ENCODE data around the gene STMN1. TPM values are rescaled to one million over a fixed set of nuclear protein-coding genes. Genes with fewer than 3 reads are reported as not detected.

Gene STMN1
- polyA plus RNA-seq, 1 donor (not counting 4 experiments of a cell fraction or from before 2014, with no cell fraction given): 82.8 TPM

GRCh38 chr1:25869909-25870606 is 36.2 kb downstream of the STMN1 start:
- Histone ChIP-seq H3K27ac (ENCODE audit: control insufficient read depth, insufficient read depth, low read length) (no peak overlapping the region), H3K4me1 (ENCODE audit: control insufficient read depth, extremely low read depth, insufficient read depth, low read length) (peaks cover 42% of the 10 kb centered on the region), H3K9me1 (ENCODE audit: control insufficient read depth, extremely low read depth, insufficient read depth, low read length) (no peaks in the 10 kb centered on the region), H3K79me2 (ENCODE audit: control insufficient read depth, insufficient read depth, low read length) (peaks cover 10% of the 10 kb centered on the region), H3K9ac (ENCODE audit: control insufficient read depth, extremely low read depth, insufficient read depth, low read length) (no peak overlapping the region), H3K9me3 (ENCODE audit: control insufficient read depth, low read depth, low read length) (no peaks in the 10 kb centered on the region), H2AFZ (ENCODE audit: control insufficient read depth, low read length) (no peak overlapping the region), H3K4me2 (ENCODE audit: control insufficient read depth, extremely low read depth, insufficient read depth, low read depth, low read length) (no peak overlapping the region), H3K27me3 (ENCODE audit: control insufficient read depth, extremely low read depth, insufficient read depth, low read length) (no peaks in the 10 kb centered on the region), H3K36me3 (ENCODE audit: control insufficient read depth in 2 of 2, extremely low read depth in 1 of 2, insufficient read depth in 2 of 2, low read length in 2 of 2) (peaks cover 12% of the 10 kb centered on the region in 2 experiments), H3K4me3 (ENCODE audit: control insufficient read depth in 2 of 3, extremely low read depth in 1 of 3, insufficient read depth in 2 of 3, low read depth in 1 of 3, low read length in 3 of 3) (no peak overlapping the region), H4K20me1 (ENCODE audit: control insufficient read depth, extremely low read depth, insufficient read depth, low read length) (no peaks in the 10 kb centered on the region)
- dilution Hi-C loops (cut with MboI; ENCODE audit: extremely low pct_ligation_motif_present, low sequenced_read_pairs): no loop called here
- no peak for TF ChIP-seq EZH2 (IDR thresholded peaks at IDR 0.05; ENCODE audit: low read length)
- TF ChIP-seq CTCF (optimal IDR thresholded peaks at IDR 0.05 in 1 of 3, IDR thresholded peaks at IDR 0.05 in 1 of 3, conservative IDR thresholded peaks at IDR 0.05 in 1 of 3; ENCODE audit: extremely low read depth in 1 of 3, insufficient read depth in 2 of 3, low read length in 3 of 3): no peak
- no peak for DNase-seq (ENCODE audit: low read depth, low spot score)
- FAIRE-seq: no peak

GRCh38 chr1:25867210-25867991 is 38.8 kb downstream of the STMN1 start:
- H3K27ac ChIP-seq (ENCODE audit: control insufficient read depth, insufficient read depth, low read length): no peak overlapping the region
- H3K4me1 ChIP-seq (ENCODE audit: control insufficient read depth, extremely low read depth, insufficient read depth, low read length): peaks cover 21% of the 10 kb centered on the region
- no peaks in the 10 kb centered on the region for H4K20me1 ChIP-seq (ENCODE audit: control insufficient read depth, extremely low read depth, insufficient read depth, low read length)
- dilution Hi-C loops (cut with MboI; ENCODE audit: extremely low pct_ligation_motif_present, low sequenced_read_pairs): no loop called here
- no peaks in the 10 kb centered on the region for H3K79me2 ChIP-seq (ENCODE audit: control insufficient read depth, insufficient read depth, low read length)
- H3K9ac ChIP-seq (ENCODE audit: control insufficient read depth, extremely low read depth, insufficient read depth, low read length): no peak overlapping the region
- no peak overlapping the region for H3K4me3 ChIP-seq (ENCODE audit: control insufficient read depth in 2 of 3, extremely low read depth in 1 of 3, insufficient read depth in 2 of 3, low read depth in 1 of 3, low read length in 3 of 3)
- TF ChIP-seq EZH2 (IDR thresholded peaks at IDR 0.05; ENCODE audit: low read length): no peak
- no peak for TF ChIP-seq CTCF (optimal IDR thresholded peaks at IDR 0.05 in 1 of 3, IDR thresholded peaks at IDR 0.05 in 1 of 3, conservative IDR thresholded peaks at IDR 0.05 in 1 of 3; ENCODE audit: extremely low read depth in 1 of 3, insufficient read depth in 2 of 3, low read length in 3 of 3)
- peaks cover 19 to 26% of the 10 kb centered on the region in 2 experiments for H3K36me3 ChIP-seq (ENCODE audit: control insufficient read depth in 2 of 2, extremely low read depth in 1 of 2, insufficient read depth in 2 of 2, low read length in 2 of 2)
- no peak overlapping the region for H2AFZ ChIP-seq (ENCODE audit: control insufficient read depth, low read length)
- H3K4me2 ChIP-seq (ENCODE audit: control insufficient read depth, extremely low read depth, insufficient read depth, low read depth, low read length): no peak overlapping the region
- no peaks in the 10 kb centered on the region for H3K27me3 ChIP-seq (ENCODE audit: control insufficient read depth, extremely low read depth, insufficient read depth, low read length)
- no peaks in the 10 kb centered on the region for H3K9me1 ChIP-seq (ENCODE audit: control insufficient read depth, extremely low read depth, insufficient read depth, low read length)
- FAIRE-seq (no peak), DNase-seq (ENCODE audit: low read depth, low spot score) (no peak)
- H3K9me3 ChIP-seq (ENCODE audit: control insufficient read depth, low read depth, low read length): no peaks in the 10 kb centered on the region
